Measurements from ENCODE around the gene FRMD3. TPM values are rescaled to one million over a fixed set of nuclear protein-coding genes. Genes with fewer than 3 reads are reported as not detected.

The FRMD3 gene
- total RNA-seq, 1 experiment from 2014 or later = 14.5 TPM

DNA sequence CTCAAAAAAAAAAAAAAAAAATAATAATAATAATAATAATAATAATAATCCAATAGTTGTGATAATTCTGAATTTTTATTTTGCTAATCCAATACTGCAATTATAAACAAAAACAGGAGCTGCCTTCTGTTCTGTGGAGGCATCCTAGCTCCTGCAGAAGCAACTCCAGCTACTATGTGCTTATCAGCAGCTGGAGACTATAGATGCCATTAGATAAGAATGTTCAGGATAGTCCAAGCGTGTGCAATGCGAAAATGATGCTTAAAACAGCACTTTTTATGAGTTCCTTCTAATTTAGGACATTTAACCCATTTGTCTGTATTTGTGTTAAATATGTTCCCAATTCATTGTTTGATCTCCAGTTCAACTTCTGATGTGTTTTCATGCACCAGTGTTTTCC is 254.7 kb downstream of the FRMD3 start:
- no TSS peak for BruUV-seq (replicated peaks)
- in situ Hi-C loops (cut with HindIII; ENCODE audit: low pct_unique_long_range_greater_than_20kb, low sequenced_read_pairs) = no loop called here

DNA sequence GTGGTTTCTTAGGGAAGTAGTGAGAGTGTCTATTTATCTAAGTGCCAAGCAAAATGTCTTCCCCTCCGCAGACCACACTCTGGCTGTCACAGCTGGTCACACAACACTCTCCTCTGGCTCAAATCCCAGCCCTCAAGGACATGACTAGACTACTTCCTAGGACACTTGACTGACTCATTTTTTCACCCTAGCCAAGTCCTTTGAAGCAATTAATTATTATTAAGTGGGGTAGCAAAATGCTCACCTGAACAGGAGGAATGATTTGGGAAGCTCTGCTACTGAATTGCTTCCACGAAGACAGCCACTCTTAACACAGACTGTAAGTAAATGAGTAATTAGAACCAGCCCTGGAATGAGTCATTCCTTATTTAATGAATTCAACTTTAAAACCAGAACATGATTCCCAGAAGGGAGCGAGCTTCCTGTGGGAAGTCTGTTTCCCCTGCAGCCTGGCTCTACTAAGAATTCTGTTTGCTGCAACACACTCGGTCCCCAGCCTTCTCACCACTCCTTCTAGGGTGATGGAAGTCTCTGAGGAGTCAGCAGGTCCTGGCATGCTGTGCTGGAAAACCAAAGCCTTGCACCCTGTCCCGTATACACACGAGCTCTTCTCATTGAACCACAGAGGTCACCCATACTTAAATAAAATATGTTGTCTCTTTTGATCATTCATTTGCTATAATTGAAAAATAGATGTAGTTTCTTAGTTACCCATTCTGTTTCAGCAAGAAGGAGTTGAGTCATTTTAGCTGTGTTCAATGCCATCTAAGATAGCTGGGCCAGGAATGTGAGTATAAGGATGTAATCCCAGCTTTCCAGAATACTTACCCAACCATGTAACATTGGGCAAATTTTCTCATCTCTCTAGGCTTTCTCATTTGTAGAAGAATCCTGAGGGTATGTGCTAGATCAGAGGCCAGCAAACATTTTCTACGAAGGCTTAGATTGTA is 256.6 kb downstream of the FRMD3 start:
- no peak for DNase-seq (ENCODE audit: low read depth, low spot score)
- Histone ChIP-seq H3K27me3 (ENCODE audit: control insufficient read depth, insufficient read depth, low read length) (no peaks in the 10 kb centered on the region), H3K27ac (ENCODE audit: low read length) (no peak overlapping the region), H3K9me3 (ENCODE audit: control insufficient read depth, insufficient read depth, low read depth, low read length) (no peaks in the 10 kb centered on the region), H3K4me1 (ENCODE audit: control insufficient read depth, insufficient read depth, low read length) (peaks cover 5% of the 10 kb centered on the region; the same call in 1 of the 2 replicates), H3K4me3 (ENCODE audit: low read depth in 2 of 2, low read length in 2 of 2) (no peak overlapping the region), H3K36me3 (ENCODE audit: control insufficient read depth, insufficient read depth, low read length) (no peaks in the 10 kb centered on the region)
- intact Hi-C loops (cut with micrococcal nuclease; ENCODE audit: unreplicated experiment) (no loop called here), in situ Hi-C loops (cut with HindIII; ENCODE audit: low pct_unique_long_range_greater_than_20kb, low sequenced_read_pairs) (no loop called here)
- CTCF ChIA-PET = no interaction called here
- TF ChIP-seq SIN3A (IDR thresholded peaks at IDR 0.05; ENCODE audit: borderline replicate concordance, insufficient read depth, low read depth, low read length) (no peak), TCF7L2 (IDR thresholded peaks at IDR 0.05; ENCODE audit: low read depth, low read length) (no peak), POLR2AphosphoS5 (IDR thresholded peaks at IDR 0.05; ENCODE audit: low read depth, low read length) (no peak)
- TF ChIP-seq, protein P1, sequence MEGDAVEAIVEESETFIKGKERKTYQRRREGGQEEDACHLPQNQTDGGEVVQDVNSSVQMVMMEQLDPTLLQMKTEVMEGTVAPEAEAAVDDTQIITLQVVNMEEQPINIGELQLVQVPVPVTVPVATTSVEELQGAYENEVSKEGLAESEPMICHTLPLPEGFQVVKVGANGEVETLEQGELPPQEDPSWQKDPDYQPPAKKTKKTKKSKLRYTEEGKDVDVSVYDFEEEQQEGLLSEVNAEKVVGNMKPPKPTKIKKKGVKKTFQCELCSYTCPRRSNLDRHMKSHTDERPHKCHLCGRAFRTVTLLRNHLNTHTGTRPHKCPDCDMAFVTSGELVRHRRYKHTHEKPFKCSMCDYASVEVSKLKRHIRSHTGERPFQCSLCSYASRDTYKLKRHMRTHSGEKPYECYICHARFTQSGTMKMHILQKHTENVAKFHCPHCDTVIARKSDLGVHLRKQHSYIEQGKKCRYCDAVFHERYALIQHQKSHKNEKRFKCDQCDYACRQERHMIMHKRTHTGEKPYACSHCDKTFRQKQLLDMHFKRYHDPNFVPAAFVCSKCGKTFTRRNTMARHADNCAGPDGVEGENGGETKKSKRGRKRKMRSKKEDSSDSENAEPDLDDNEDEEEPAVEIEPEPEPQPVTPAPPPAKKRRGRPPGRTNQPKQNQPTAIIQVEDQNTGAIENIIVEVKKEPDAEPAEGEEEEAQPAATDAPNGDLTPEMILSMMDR (IDR thresholded peaks at IDR 0.05) = no peak
- TF ChIP-seq, protein P2, sequence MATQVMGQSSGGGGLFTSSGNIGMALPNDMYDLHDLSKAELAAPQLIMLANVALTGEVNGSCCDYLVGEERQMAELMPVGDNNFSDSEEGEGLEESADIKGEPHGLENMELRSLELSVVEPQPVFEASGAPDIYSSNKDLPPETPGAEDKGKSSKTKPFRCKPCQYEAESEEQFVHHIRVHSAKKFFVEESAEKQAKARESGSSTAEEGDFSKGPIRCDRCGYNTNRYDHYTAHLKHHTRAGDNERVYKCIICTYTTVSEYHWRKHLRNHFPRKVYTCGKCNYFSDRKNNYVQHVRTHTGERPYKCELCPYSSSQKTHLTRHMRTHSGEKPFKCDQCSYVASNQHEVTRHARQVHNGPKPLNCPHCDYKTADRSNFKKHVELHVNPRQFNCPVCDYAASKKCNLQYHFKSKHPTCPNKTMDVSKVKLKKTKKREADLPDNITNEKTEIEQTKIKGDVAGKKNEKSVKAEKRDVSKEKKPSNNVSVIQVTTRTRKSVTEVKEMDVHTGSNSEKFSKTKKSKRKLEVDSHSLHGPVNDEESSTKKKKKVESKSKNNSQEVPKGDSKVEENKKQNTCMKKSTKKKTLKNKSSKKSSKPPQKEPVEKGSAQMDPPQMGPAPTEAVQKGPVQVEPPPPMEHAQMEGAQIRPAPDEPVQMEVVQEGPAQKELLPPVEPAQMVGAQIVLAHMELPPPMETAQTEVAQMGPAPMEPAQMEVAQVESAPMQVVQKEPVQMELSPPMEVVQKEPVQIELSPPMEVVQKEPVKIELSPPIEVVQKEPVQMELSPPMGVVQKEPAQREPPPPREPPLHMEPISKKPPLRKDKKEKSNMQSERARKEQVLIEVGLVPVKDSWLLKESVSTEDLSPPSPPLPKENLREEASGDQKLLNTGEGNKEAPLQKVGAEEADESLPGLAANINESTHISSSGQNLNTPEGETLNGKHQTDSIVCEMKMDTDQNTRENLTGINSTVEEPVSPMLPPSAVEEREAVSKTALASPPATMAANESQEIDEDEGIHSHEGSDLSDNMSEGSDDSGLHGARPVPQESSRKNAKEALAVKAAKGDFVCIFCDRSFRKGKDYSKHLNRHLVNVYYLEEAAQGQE (IDR thresholded peaks at IDR 0.05; ENCODE audit: insufficient read depth in 1 of 2, low read depth in 2 of 2, low read length in 1 of 2) = no peak
- BruUV-seq (replicated peaks) = no TSS peak
- ATAC-seq = no peak
- POLR2A ChIA-PET = no interaction called here

More for the DNA sequence above, 254.7 kb downstream of the FRMD3 start:
- TF ChIP-seq, protein P2 (IDR thresholded peaks at IDR 0.05; ENCODE audit: insufficient read depth in 1 of 2, low read depth in 2 of 2, low read length in 1 of 2) = no peak
- no peak for TF ChIP-seq TCF7L2 (IDR thresholded peaks at IDR 0.05; ENCODE audit: low read depth, low read length)
- TF ChIP-seq, protein P1 (IDR thresholded peaks at IDR 0.05) = no peak
- no peak for TF ChIP-seq POLR2AphosphoS5 (IDR thresholded peaks at IDR 0.05; ENCODE audit: low read depth, low read length)
- TF ChIP-seq SIN3A (IDR thresholded peaks at IDR 0.05; ENCODE audit: borderline replicate concordance, insufficient read depth, low read depth, low read length) = no peak
- ChIA-PET CTCF (no interaction called here), POLR2A (no interaction called here)
- Histone ChIP-seq H3K4me3 (ENCODE audit: low read depth in 2 of 2, low read length in 2 of 2) (no peak overlapping the region), H3K36me3 (ENCODE audit: control insufficient read depth, insufficient read depth, low read length) (no peaks in the 10 kb centered on the region), H3K9me3 (ENCODE audit: control insufficient read depth, insufficient read depth, low read depth, low read length) (no peaks in the 10 kb centered on the region), H3K27me3 (ENCODE audit: control insufficient read depth, insufficient read depth, low read length) (no peaks in the 10 kb centered on the region), H3K27ac (ENCODE audit: low read length) (no peak overlapping the region), H3K4me1 (ENCODE audit: control insufficient read depth, insufficient read depth, low read length) (peaks cover 5% of the 10 kb centered on the region; the same call in 1 of the 2 replicates)
- DNase-seq (ENCODE audit: low read depth, low spot score) (no peak), ATAC-seq (no peak)
- intact Hi-C loops (cut with micrococcal nuclease; ENCODE audit: unreplicated experiment) = no loop called here

Data from Panc1 (cell line).